GM12891 (cell line): ENCODE results near the gene CBLC.

Source experiments
- PAX5 ChIP-seq: IDR thresholded peaks from 2 replicates; pipeline ENCODE4 v1.6.1; 2011; ENCODE audit warnings: low read length, moderate library complexity, mild to moderate bottlenecking; ENCODE audit not compliant: insufficient read depth, severe bottlenecking
- POLR2A ChIP-seq: IDR thresholded peaks from 2 replicates; pipeline ENCODE4 v1.6.1; 2011; ENCODE audit warnings: low read depth, low read length, control low read depth
- POLR2AphosphoS5 ChIP-seq: IDR thresholded peaks from 2 replicates; pipeline ENCODE4 v1.6.1; 2011; ENCODE audit warnings: low read depth, low read length, control low read depth
- POU2F2 ChIP-seq: IDR thresholded peaks from 2 replicates; pipeline ENCODE4 v1.6.1; 2011; ENCODE audit warnings: low read depth, mild to moderate bottlenecking, control low read depth, low read length, moderate library complexity
- SPI1 ChIP-seq: IDR thresholded peaks from 2 replicates; pipeline ENCODE4 v1.6.1; 2011; ENCODE audit warnings: low read depth, low read length, control low read depth
- TAF1 ChIP-seq: IDR thresholded peaks from 2 replicates; pipeline ENCODE4 v1.6.1; 2011; ENCODE audit warnings: low read depth, low read length, control low read depth

- TF ChIP-seq POLR2A = no peak
- TF ChIP-seq SPI1 = no peak
- no peak for TF ChIP-seq POLR2AphosphoS5
- TF ChIP-seq TAF1 = no peak
- TF ChIP-seq PAX5 = no peak
- no peak for TF ChIP-seq POU2F2
Measured at GRCh38 chr19:44807652-44808462, 30.2 kb downstream of the CBLC start.
